NB4 (cell line): ENCODE data around the gene ZDHHC1.

Source experiments
- MYC ChIP-seq: IDR thresholded peaks from 2 replicates; pipeline ENCODE4 v1.6.1; 2011; ENCODE audit warnings: low read depth, low read length
- POLR2A ChIP-seq: IDR thresholded peaks from 2 replicates; pipeline ENCODE4 v1.6.1; 2011; ENCODE audit warnings: mild to moderate bottlenecking; ENCODE audit not compliant: insufficient read length; ENCODE audit errors: extremely low read depth
- TF ChIP-seq, protein P1 (sequence below): IDR thresholded peaks from one replicate; pipeline ENCODE4 v1.5.1; 2012; ENCODE audit warnings: low read depth, low read length
- TF ChIP-seq, protein P2 (sequence below): IDR thresholded peaks from 2 replicates; pipeline ENCODE4 v1.6.1; 2011; ENCODE audit warnings: low read depth, low read length

DNA sequence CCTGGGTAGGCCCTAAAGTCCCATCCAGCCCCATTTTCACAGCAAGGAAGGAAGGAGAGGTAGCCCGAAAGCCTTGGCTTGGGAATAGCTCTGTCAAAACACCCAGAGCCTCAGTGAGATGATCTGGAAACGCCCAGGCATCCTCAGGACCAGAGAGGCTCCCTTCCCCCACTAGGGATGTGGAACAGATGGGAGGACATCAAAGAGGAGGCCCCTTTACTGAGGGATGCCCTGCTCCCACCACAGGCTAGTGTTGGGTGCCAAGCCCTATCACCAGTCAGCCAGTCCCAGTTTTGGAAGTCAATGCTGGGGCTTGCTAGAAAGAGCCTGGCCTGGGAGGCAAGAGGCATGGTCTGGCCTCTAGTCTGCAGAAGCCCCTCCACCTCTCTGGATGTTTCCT lies 27.7 kb downstream of the ZDHHC1 start:
- no peak for TF ChIP-seq POLR2A
- TF ChIP-seq, protein P1, sequence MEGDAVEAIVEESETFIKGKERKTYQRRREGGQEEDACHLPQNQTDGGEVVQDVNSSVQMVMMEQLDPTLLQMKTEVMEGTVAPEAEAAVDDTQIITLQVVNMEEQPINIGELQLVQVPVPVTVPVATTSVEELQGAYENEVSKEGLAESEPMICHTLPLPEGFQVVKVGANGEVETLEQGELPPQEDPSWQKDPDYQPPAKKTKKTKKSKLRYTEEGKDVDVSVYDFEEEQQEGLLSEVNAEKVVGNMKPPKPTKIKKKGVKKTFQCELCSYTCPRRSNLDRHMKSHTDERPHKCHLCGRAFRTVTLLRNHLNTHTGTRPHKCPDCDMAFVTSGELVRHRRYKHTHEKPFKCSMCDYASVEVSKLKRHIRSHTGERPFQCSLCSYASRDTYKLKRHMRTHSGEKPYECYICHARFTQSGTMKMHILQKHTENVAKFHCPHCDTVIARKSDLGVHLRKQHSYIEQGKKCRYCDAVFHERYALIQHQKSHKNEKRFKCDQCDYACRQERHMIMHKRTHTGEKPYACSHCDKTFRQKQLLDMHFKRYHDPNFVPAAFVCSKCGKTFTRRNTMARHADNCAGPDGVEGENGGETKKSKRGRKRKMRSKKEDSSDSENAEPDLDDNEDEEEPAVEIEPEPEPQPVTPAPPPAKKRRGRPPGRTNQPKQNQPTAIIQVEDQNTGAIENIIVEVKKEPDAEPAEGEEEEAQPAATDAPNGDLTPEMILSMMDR = no peak
- TF ChIP-seq MYC = no peak
- TF ChIP-seq, protein P2, sequence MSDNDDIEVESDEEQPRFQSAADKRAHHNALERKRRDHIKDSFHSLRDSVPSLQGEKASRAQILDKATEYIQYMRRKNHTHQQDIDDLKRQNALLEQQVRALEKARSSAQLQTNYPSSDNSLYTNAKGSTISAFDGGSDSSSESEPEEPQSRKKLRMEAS = no peak
